ENCODE data around the gene CERS3.

The CERS3 gene

DNA sequence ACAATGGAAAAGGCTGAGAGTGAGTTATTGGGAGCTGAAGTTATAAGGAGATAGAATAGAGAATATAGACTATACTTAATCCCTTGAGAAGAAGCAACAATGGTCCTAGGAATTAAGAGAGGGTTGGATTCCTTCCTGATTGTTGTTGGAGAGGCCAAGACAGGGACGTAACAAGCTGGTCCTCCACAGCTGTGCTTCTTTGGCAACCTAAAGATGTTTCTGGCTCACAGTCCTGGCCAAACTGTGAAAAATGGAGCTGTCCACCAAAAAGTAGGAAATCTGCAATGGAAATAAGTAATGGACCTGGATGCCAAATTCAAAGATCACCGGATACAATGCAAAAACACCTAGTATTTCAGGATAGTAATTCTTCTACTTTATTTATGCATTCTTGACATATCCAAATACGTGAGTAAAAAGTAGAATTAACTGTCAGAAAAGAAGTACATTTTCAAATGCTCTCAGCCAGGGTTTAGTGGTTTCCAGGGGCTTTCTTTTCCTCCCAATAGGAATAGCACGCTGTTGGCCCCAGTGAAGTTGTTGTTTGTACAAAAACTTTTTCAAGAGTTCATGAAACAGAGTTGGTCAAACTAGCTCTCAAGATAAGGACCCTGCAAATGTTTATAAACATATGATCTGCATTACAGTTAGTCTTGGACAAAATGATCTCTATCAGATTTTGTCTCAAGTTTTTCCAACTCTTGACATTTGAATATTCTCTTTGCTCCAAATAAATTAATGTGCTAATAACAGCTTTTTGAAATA lies 28.3 kb downstream of the CERS3 start:
- Histone ChIP-seq H3K27me3 (ENCODE audit: insufficient read depth, low read length, poor library complexity) (no peaks in the 10 kb centered on the region), H3K4me3 (ENCODE audit: low read depth in 1 of 2, low read length in 2 of 2) (no peak overlapping the region), H3K27ac (ENCODE audit: low read length) (no peak overlapping the region), H3K9ac (ENCODE audit: low read depth, low read length) (no peak overlapping the region), H3K9me3 (ENCODE audit: insufficient read depth, low read length, severe bottlenecking) (no peaks in the 10 kb centered on the region), H4K20me1 (ENCODE audit: insufficient read depth, low read length) (no peaks in the 10 kb centered on the region), H3K79me2 (ENCODE audit: insufficient read depth, low read length) (no peaks in the 10 kb centered on the region), H3K36me3 (ENCODE audit: insufficient read depth, low read length) (no peaks in the 10 kb centered on the region), H3K4me2 (ENCODE audit: insufficient read depth, low read length) (no peak overlapping the region), H3K4me1 (ENCODE audit: insufficient read depth, low read length) (no peaks in the 10 kb centered on the region), H2AFZ (ENCODE audit: low read depth, low read length) (no peak overlapping the region)
- ATAC-seq (ENCODE audit: insufficient read depth, low read depth) (no peak), DNase-seq (no peak)
- TF ChIP-seq, protein P1, sequence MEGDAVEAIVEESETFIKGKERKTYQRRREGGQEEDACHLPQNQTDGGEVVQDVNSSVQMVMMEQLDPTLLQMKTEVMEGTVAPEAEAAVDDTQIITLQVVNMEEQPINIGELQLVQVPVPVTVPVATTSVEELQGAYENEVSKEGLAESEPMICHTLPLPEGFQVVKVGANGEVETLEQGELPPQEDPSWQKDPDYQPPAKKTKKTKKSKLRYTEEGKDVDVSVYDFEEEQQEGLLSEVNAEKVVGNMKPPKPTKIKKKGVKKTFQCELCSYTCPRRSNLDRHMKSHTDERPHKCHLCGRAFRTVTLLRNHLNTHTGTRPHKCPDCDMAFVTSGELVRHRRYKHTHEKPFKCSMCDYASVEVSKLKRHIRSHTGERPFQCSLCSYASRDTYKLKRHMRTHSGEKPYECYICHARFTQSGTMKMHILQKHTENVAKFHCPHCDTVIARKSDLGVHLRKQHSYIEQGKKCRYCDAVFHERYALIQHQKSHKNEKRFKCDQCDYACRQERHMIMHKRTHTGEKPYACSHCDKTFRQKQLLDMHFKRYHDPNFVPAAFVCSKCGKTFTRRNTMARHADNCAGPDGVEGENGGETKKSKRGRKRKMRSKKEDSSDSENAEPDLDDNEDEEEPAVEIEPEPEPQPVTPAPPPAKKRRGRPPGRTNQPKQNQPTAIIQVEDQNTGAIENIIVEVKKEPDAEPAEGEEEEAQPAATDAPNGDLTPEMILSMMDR (IDR thresholded peaks at IDR 0.05; ENCODE audit: borderline replicate concordance, extremely low read depth, low read length, poor library complexity, severe bottlenecking) = no peak
- TF ChIP-seq EZH2 (IDR thresholded peaks at IDR 0.05; ENCODE audit: borderline replicate concordance, low read depth, low read length, severe bottlenecking) = no peak

DNA sequence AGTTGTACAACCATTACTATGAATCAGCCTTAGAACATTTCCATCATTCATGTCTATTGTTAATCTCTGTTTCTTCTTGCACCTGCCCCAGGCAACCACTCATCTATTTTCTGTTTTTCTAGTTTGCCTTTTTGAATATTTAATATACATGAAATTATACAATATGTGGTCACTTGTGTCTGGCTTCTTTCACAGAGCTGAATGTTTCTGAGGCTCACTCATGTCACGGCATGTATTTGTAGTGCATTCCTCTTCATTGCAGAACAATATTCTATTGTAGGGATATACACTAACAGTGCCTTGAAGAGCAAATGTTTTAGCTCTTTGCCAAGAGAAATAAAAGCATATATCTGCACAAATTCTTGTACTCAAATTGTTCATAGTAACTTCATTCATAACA lies 32.9 kb downstream of the CERS3 start:
- H3K27ac ChIP-seq (ENCODE audit: low read length) = no peak overlapping the region
- H2AFZ ChIP-seq (ENCODE audit: low read depth, low read length) = no peak overlapping the region
- H3K36me3 ChIP-seq (ENCODE audit: insufficient read depth, low read length) = no peaks in the 10 kb centered on the region
- H3K27me3 ChIP-seq (ENCODE audit: insufficient read depth, low read length, poor library complexity) = no peaks in the 10 kb centered on the region
- no peaks in the 10 kb centered on the region for H3K4me1 ChIP-seq (ENCODE audit: insufficient read depth, low read length)
- DNase-seq (no peak), ATAC-seq (ENCODE audit: insufficient read depth, low read depth) (no peak)
- no peak overlapping the region for H3K4me3 ChIP-seq (ENCODE audit: low read depth in 1 of 2, low read length in 2 of 2)
- H4K20me1 ChIP-seq (ENCODE audit: insufficient read depth, low read length) = no peaks in the 10 kb centered on the region
- H3K79me2 ChIP-seq (ENCODE audit: insufficient read depth, low read length) = no peaks in the 10 kb centered on the region
- no peak for TF ChIP-seq EZH2 (IDR thresholded peaks at IDR 0.05; ENCODE audit: borderline replicate concordance, low read depth, low read length, severe bottlenecking)
- TF ChIP-seq, protein P1 (IDR thresholded peaks at IDR 0.05; ENCODE audit: borderline replicate concordance, extremely low read depth, low read length, poor library complexity, severe bottlenecking) = no peak
- no peak overlapping the region for H3K4me2 ChIP-seq (ENCODE audit: insufficient read depth, low read length)
- no peaks in the 10 kb centered on the region for H3K9me3 ChIP-seq (ENCODE audit: insufficient read depth, low read length, severe bottlenecking)
- H3K9ac ChIP-seq (ENCODE audit: low read depth, low read length) = no peak overlapping the region

DNA sequence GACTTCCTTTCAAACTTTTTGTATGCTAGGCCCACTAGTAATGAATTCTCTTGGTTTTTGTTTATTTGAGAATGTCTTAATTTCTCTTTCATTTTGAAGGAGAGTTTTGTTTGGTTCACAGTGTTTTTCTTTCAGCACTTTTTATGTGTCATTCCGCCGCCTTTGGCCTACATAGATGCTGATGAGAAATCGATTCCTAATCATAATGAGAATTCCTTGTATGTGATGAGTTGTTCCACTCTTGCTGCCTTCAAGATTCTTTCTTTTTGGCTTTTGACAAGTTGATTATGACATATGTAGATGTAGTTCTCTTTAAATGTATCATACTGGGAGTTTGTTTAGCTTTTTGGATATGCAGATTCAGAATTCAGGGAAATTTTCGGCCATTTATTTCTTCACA lies 35.5 kb downstream of the CERS3 start:
- H3K27me3 ChIP-seq (ENCODE audit: insufficient read depth, low read length, poor library complexity) = no peaks in the 10 kb centered on the region

More for the DNA sequence above, 35.5 kb downstream of the CERS3 start:
- no peak overlapping the region for H3K27ac ChIP-seq (ENCODE audit: low read length)
- no peak for DNase-seq
- H3K9ac ChIP-seq (ENCODE audit: low read depth, low read length) = no peak overlapping the region
- no peaks in the 10 kb centered on the region for H4K20me1 ChIP-seq (ENCODE audit: insufficient read depth, low read length)
- H3K79me2 ChIP-seq (ENCODE audit: insufficient read depth, low read length) = no peaks in the 10 kb centered on the region
- no peaks in the 10 kb centered on the region for H3K36me3 ChIP-seq (ENCODE audit: insufficient read depth, low read length)
- H2AFZ ChIP-seq (ENCODE audit: low read depth, low read length) = no peak overlapping the region
- no peaks in the 10 kb centered on the region for H3K9me3 ChIP-seq (ENCODE audit: insufficient read depth, low read length, severe bottlenecking)
- ATAC-seq (ENCODE audit: insufficient read depth, low read depth) = no peak
- H3K4me3 ChIP-seq (ENCODE audit: low read depth in 1 of 2, low read length in 2 of 2) = no peak overlapping the region
- TF ChIP-seq, protein P1 (IDR thresholded peaks at IDR 0.05; ENCODE audit: borderline replicate concordance, extremely low read depth, low read length, poor library complexity, severe bottlenecking) = no peak
- TF ChIP-seq EZH2 (IDR thresholded peaks at IDR 0.05; ENCODE audit: borderline replicate concordance, low read depth, low read length, severe bottlenecking) = no peak
- H3K4me2 ChIP-seq (ENCODE audit: insufficient read depth, low read length) = no peak overlapping the region
- H3K4me1 ChIP-seq (ENCODE audit: insufficient read depth, low read length) = no peaks in the 10 kb centered on the region

Data from DND-41 (cell line).